ENCODE results near the gene BEND6. TPM values are rescaled to one million over a fixed set of nuclear protein-coding genes. Genes with fewer than 3 reads are reported as not detected.

The BEND6 gene
- total RNA-seq (2012; rRNA removed): 9.7 and 10.6 TPM in 2 replicates
- polyA plus RNA-seq (2012; rRNA removed): 4.0 and 4.1 TPM in 2 replicates
- polyA plus RNA-seq (2012; cell fraction: cytosol; rRNA removed): 1.1 TPM in 2 replicates
- 0.66 and 5.0 TPM in 2 replicates for polyA plus RNA-seq (2012; cell fraction: nucleus; rRNA removed; ENCODE audit: low replicate concordance)
- percentile 54 among the genes with signal in this experiment for Bru-seq, nascent RNA
- BruChase-seq, experiment 1, labeled RNA remaining after a 6-hour chase: percentile 66 among the genes with signal in this experiment
- BruChase-seq, experiment 2, labeled RNA remaining after a 2-hour chase: percentile 65 among the genes with signal in this experiment
- long read RNA-seq, transcript BEND6-203 (4 exons, 3,497 nt): minor isoform, 9 of 36 reads
- long read RNA-seq, transcript BEND6-202 (7 exons, 2,379 nt): major isoform, 14 of 36 reads
- long read RNA-seq, partial matches to known transcripts: 1 of 36 reads
- long read RNA-seq, other reads (novel, unspliced or antisense): 11 of 36 reads

- Histone ChIP-seq H3K56ac (ENCODE audit: extremely low read depth, insufficient read depth, low read length) (peak within 1 kb of the TSS; percentile 86), H4K5ac (ENCODE audit: low read depth, low read length) (peak within 1 kb of the TSS; percentile 62), H2BK120ac (ENCODE audit: low read depth, low read length) (peak within 1 kb of the TSS; percentile 82), H4K20me1 (ENCODE audit: insufficient read depth, low read length) (no peaks in the 10 kb centered on the region; the same call in 1 of the 2 replicates), H4K91ac (ENCODE audit: insufficient read depth, low read depth, low read length) (peak within 1 kb of the TSS; percentile 97), H3K27me3 (ENCODE audit: control insufficient read depth, insufficient read depth, low read length) (no peaks in the 10 kb centered on the region), H3K36me3 (ENCODE audit: control insufficient read depth, insufficient read depth, low read length) (peaks cover 3% of the 10 kb centered on the region; the same call in 1 of the 2 replicates), H3K4me3 (ENCODE audit: insufficient read depth, low read depth, low read length) (peak within 1 kb of the TSS; percentile 88), H3K14ac (replicated peaks; ENCODE audit: low read depth, low read length) (peak within 1 kb of the TSS; percentile 84), H2AK5ac (ENCODE audit: low read depth, low read length) (peak within 1 kb of the TSS; percentile 71), H3K23ac (ENCODE audit: low read depth, low read length) (peak within 1 kb of the TSS; percentile 83), H2AFZ (replicated peaks; ENCODE audit: low read length, poor library complexity) (peak within 1 kb of the TSS; percentile 93), H2BK5ac (ENCODE audit: low read depth, low read length, poor library complexity, severe bottlenecking) (peak within 1 kb of the TSS; percentile 85), H3K27ac (ENCODE audit: insufficient read depth, low read length) (peak within 1 kb of the TSS; percentile 94), H4K8ac (ENCODE audit: low read depth in 2 of 2, low read length in 2 of 2) (peak within 1 kb of the TSS; percentile 75 to 84), H3K4me1 (ENCODE audit: control insufficient read depth, insufficient read depth, low read length) (peaks cover 11% of the 10 kb centered on the region), H3K9me1 (ENCODE audit: insufficient read depth, low read length) (no peaks in the 10 kb centered on the region), H3K9me3 (ENCODE audit: control insufficient read depth, insufficient read depth, low read length) (no peaks in the 10 kb centered on the region), H2BK20ac (ENCODE audit: low read depth, low read length) (peak within 1 kb of the TSS; percentile 75; the same call in 1 of the 2 replicates), H3K18ac (ENCODE audit: low read depth, low read length) (peak within 1 kb of the TSS; percentile 84), H3K4ac (ENCODE audit: low read depth, low read length) (peak within 1 kb of the TSS; percentile 89), H3K79me1 (ENCODE audit: low read depth in 1 of 2, low read length in 2 of 2) (peaks cover 15 to 59% of the 10 kb centered on the region in 2 experiments), H2BK15ac (ENCODE audit: low read depth, low read length) (peak within 1 kb of the TSS; percentile 80; the same call in 2 of the 3 replicates), H3K9ac (ENCODE audit: low read depth, low read length) (peak within 1 kb of the TSS; percentile 96), H3K4me2 (ENCODE audit: low read depth, low read length) (peak within 1 kb of the TSS; percentile 90), H2AK9ac (replicated peaks; ENCODE audit: low read depth, low read length, poor library complexity) (peak within 1 kb of the TSS; percentile 94)
- WGBS, 2 experiments (ENCODE audit: extremely low coverage in 2 of 2, insufficient read length in 1 of 2): 1% methylated on average over 17 of the region's 107 CpGs; no CpG with 5 or more reads in 1 of the 2 experiments
- intact Hi-C loops (cut with micrococcal nuclease) (loop anchor here (1.0 to 10.0 kb wide), 6 partner anchors 50 to 362 kb away; partner anchors contain the start of genes BAG2, DST and KIAA1586), in situ Hi-C loops (cut with MboI; ENCODE audit: low sequenced_read_pairs) (no loop called here), dilution Hi-C loops (cut with HindIII; ENCODE audit: low sequenced_read_pairs, unreplicated experiment) (no loop called here)
- CTCF ChIA-PET: interaction anchor here (0.6 to 1.3 kb wide), 11 partner anchors 20 to 361 kb away, joined by 3 to 10 read pairs (median 3); no protein-coding TSS in a partner anchor
- DNase-seq (peak; percentile 87), ATAC-seq (ENCODE audit: low read depth) (peak; percentile 78)
- no TSS peak for BruUV-seq (replicated peaks)
- POLR2A ChIA-PET (ENCODE audit: unreplicated experiment): interaction anchor here (0.6 kb wide), 1 partner anchor 52 kb away, joined by 3 read pairs; no protein-coding TSS in a partner anchor
- TF ChIP-seq SMC3 (IDR thresholded peaks at IDR 0.05; ENCODE audit: low read depth, low read length) (0 out of 2 replicates have a peak, but pooled peaks have one; percentile 8), ELK1 (IDR thresholded peaks at IDR 0.05; ENCODE audit: borderline replicate concordance, low read depth, low read length) (no peak), CHD1 (IDR thresholded peaks at IDR 0.05; ENCODE audit: low read depth, low read length) (no peak), MAZ (IDR thresholded peaks at IDR 0.05; ENCODE audit: borderline replicate concordance, low read depth, low read length) (peak; percentile 77; the same call in 1 of the 2 replicates), MAFK (IDR thresholded peaks at IDR 0.05; ENCODE audit: low read depth, low read length) (peak; percentile 17; the same call in 1 of the 2 replicates), NFE2L2 (IDR thresholded peaks at IDR 0.05; ENCODE audit: low read depth, low read length) (peak; percentile 88), RAD21 (IDR thresholded peaks at IDR 0.05; ENCODE audit: low read length) (peak; percentile 10; the same call in 1 of the 2 replicates), RFX5 (IDR thresholded peaks at IDR 0.05; ENCODE audit: low read depth, low read length) (no peak), POLR2A (IDR thresholded peaks at IDR 0.05; ENCODE audit: low read depth, low read length) (peak; percentile 80), FOS (IDR thresholded peaks at IDR 0.05; ENCODE audit: low read depth, low read length) (peak; percentile 60; the same call in 1 of the 2 replicates), CTCF (conservative IDR thresholded peaks at IDR 0.05; ENCODE audit: low read depth, low read length) (no peak), CEBPB (IDR thresholded peaks at IDR 0.05; ENCODE audit: low read depth, low read length) (no peak)
These were observed at the start of gene BEND6 for GRCh38 chr6:56954403-56955170. BEND6 (plus strand) TSS chr6:56955107; CDS start chr6:56981811, 26,704 bp downstream.

All from IMR-90 (cell line).